ENCODE measurements around the gene PALLD. TPM values are rescaled to one million over a fixed set of nuclear protein-coding genes. Genes with fewer than 3 reads are reported as not detected.
A peak's percentile ranks its signal among the peaks of the same experiment; 100 is the strongest.

The PALLD gene
- total RNA-seq, 3 donors from 2014 or later: 112 to 663 (median 150) TPM

DNA sequence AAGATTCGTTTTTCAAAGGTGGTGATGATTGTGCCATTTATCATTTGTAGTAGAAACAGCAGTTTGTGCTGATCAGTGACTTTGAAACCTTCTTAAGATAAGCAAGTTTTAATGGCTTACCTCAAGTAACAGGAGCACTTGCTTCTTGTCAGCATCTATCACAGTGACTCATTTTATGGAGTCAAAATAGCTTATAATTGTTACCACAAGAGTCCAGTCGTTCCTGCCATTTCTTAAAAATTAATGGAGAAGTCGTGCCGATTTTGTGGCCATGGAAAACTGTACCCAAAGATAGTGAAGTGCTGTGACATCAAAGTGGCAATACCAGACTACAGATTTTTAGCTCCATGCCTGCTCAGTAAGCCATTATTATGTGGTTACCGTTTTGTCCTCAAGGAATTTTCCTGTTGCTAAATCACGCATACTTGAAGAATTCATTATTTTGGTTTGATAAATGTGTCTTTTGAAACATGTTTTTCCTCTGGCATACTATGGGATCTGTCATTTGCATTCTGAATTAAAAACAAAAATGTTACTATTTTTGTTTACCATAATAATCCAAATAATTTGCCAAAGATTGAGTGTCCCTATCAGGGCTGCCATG lies 383.3 kb downstream of the PALLD start:
- TF ChIP-seq, protein P1, sequence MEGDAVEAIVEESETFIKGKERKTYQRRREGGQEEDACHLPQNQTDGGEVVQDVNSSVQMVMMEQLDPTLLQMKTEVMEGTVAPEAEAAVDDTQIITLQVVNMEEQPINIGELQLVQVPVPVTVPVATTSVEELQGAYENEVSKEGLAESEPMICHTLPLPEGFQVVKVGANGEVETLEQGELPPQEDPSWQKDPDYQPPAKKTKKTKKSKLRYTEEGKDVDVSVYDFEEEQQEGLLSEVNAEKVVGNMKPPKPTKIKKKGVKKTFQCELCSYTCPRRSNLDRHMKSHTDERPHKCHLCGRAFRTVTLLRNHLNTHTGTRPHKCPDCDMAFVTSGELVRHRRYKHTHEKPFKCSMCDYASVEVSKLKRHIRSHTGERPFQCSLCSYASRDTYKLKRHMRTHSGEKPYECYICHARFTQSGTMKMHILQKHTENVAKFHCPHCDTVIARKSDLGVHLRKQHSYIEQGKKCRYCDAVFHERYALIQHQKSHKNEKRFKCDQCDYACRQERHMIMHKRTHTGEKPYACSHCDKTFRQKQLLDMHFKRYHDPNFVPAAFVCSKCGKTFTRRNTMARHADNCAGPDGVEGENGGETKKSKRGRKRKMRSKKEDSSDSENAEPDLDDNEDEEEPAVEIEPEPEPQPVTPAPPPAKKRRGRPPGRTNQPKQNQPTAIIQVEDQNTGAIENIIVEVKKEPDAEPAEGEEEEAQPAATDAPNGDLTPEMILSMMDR (IDR thresholded peaks at IDR 0.05): no peak
- Histone ChIP-seq H3K36me3 (ENCODE audit: low read depth) (no peaks in the 10 kb centered on the region), H3K4me3 (no peak overlapping the region), H3K4me1 (ENCODE audit: low read depth) (no peaks in the 10 kb centered on the region), H3K9me3 (no peaks in the 10 kb centered on the region)
- DNase-seq (no peak), ATAC-seq (no peak)
- intact Hi-C loops (cut with DNase I, micrococcal nuclease): no loop called here

- TF ChIP-seq, protein P1 (IDR thresholded peaks at IDR 0.05): no peak
- Histone ChIP-seq H3K4me1 (ENCODE audit: low read depth) (no peaks in the 10 kb centered on the region), H3K36me3 (ENCODE audit: low read depth) (no peaks in the 10 kb centered on the region), H3K9me3 (no peaks in the 10 kb centered on the region), H3K4me3 (no peak overlapping the region)
- DNase-seq (no peak), ATAC-seq (peak; percentile 35)
- intact Hi-C loops (cut with DNase I, micrococcal nuclease): no loop called here
These were observed 384.2 kb downstream of the PALLD start for GRCh38 chr4:168880811-168881595.

GRCh38 chr4:168881781-168882420 lies 385.0 kb downstream of the PALLD start:
- ATAC-seq (no peak), DNase-seq (no peak)
- H3K4me3 ChIP-seq: no peak overlapping the region
- no peaks in the 10 kb centered on the region for H3K36me3 ChIP-seq (ENCODE audit: low read depth)
- no peaks in the 10 kb centered on the region for H3K9me3 ChIP-seq
- no peaks in the 10 kb centered on the region for H3K4me1 ChIP-seq (ENCODE audit: low read depth)
- TF ChIP-seq, protein P1 (IDR thresholded peaks at IDR 0.05): no peak
- intact Hi-C loops (cut with DNase I, micrococcal nuclease): no loop called here

GRCh38 chr4:168882650-168883233 lies 385.9 kb downstream of the PALLD start:
- TF ChIP-seq, protein P1 (IDR thresholded peaks at IDR 0.05): no peak
- no peak for DNase-seq
- H3K9me3 ChIP-seq: no peaks in the 10 kb centered on the region
- H3K4me3 ChIP-seq: no peak overlapping the region
- no peaks in the 10 kb centered on the region for H3K36me3 ChIP-seq (ENCODE audit: low read depth)
- intact Hi-C loops (cut with DNase I, micrococcal nuclease): no loop called here
- no peak for ATAC-seq
- no peaks in the 10 kb centered on the region for H3K4me1 ChIP-seq (ENCODE audit: low read depth)

GRCh38 chr4:168883513-168883912 lies 386.7 kb downstream of the PALLD start:
- ATAC-seq: no peak
- DNase-seq: no peak
- H3K4me3 ChIP-seq: no peak overlapping the region
- no peaks in the 10 kb centered on the region for H3K36me3 ChIP-seq (ENCODE audit: low read depth)
- intact Hi-C loops (cut with DNase I, micrococcal nuclease): no loop called here
- TF ChIP-seq, protein P1 (IDR thresholded peaks at IDR 0.05): no peak
- H3K4me1 ChIP-seq (ENCODE audit: low read depth): no peaks in the 10 kb centered on the region
- H3K9me3 ChIP-seq: no peaks in the 10 kb centered on the region

All from mucosa of descending colon (tissue), 3 donors.